NCI-H446 (cell line): ENCODE data around the gene UGT2B11.
"Not testable (repeated sequence)": the region's sequence is repeated elsewhere in the genome, so short reads cannot be mapped to it uniquely, and the experiment has no call there.

Source experiments
- DNase-seq, 2 experiments: peaks; one replicate each; lab custom pipeline; 2025; lab: John Stamatoyannopoulos, UW

The UGT2B11 gene

DNA sequence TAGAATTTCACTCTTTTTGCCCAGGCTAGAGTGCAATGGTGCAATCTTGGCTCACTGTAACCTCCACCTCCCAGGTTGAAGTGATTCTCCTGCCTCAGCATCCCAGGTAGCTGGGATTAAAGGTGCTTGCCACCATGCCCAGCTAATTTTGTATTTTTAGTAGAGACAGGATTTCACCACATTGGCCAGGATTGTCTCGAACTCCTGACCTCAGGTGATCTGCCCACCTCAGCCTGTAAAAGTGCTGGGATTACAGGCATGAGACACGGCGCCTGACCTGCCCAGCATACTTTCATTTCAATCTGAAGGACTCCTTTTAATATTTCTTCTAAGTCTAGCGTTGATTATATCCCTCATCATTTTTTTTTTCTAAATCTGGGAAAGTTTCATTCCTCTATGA is 45.4 kb downstream of the UGT2B11 start:
- DNase-seq, result not testable (repeated sequence)

DNA sequence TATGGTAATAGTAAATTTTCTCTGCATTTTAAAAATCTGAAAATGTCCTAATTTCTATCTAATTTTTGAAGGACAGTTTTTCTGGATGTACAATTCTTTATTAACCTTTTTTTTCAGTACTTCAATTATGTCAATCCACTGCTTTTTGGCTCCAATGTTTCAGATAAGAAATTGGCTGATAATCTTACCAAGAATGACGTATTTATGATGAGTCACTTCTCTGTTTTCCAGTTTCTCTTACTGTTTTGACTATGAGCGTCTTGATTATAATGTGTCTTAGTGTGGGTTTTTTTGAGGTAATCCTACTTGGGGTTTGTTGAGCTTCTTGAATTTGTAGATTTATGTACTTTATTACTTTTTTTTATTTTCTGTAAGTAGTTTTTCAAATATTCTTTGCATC is 47.2 kb downstream of the UGT2B11 start:
- DNase-seq, result no peak

DNA sequence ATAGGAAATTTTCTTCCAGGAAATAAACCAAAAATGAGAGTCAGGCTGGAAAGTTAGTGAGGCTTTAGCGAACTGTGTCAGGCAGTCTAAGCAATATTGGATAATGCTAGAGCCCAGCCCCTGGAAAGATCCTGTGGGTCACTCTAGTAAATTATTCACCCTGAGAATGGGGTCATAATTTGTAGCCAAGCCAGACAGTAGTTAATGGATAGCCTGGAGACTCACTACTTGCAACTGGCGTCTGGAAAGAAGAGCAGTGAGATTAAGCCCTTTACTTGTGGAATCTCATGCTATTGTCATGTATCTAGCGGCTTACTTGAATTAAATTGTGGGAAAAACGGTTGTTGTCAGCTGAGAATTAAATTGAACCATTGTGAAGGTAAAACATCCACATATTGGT is 48.2 kb downstream of the UGT2B11 start:
- not testable (repeated sequence) for DNase-seq

DNA sequence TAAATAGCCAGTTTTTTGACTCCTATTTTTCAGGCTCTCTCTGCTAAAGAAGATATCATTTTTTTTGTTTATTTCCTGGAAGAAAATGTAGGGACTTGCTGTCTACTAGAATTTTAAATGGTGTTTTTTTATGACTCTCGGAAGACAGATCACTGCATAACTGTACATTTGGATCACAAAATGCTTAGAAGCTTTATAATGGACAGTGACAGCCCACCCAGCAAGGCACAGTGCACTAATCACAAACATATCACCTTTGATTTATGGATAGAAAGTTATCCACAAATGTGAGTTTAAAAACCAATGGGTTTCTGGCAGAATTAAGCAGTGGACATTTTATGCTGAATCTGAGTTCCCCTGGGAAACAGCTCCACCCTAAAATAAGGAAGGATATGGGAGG is 48.8 kb downstream of the UGT2B11 start:
- DNase-seq, result not testable (repeated sequence)

DNA sequence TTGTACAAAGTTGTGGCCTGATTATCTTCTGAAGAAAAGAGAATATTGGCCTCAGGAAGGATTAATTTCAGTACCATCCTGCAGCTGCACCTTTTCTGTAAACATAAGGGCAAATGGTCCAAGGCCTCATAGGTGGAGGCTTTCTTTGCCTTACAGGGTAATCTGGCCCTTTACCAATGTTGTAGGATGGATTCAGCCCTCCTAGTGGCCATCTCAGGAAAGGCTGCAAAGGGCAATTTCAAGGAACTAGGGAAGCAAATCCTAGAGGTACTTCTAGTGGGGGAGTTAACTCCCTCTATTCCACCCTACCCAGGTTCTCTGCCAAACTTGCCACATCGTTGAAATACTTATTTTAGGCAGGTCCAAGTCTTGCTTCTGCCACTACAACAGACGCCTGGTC is 57.6 kb downstream of the UGT2B11 start:
- no peak for DNase-seq

DNA sequence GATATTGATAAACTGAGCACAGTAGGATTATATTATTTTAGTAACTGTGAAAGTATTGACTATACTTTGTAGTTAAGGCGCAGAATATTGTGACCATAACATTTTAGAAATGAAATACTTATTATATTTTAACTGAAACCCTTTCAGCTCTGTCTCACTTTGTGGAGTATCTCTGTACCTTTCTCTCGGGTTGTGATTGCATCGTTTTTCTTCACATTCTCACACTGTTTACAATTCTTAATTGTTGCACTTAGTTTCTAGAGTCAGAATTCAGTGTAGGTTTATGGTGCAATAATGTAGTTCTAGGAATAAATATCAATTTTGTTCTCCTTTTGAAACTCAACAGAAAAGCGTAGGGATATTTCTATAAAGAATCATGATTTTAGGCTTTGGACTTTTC is 60.5 kb downstream of the UGT2B11 start:
- DNase-seq, result no peak
